Omental fat pad (tissue), 4 donors: ENCODE data around the gene PKN1. TPM values are rescaled to one million over a fixed set of nuclear protein-coding genes. Genes with fewer than 3 reads are reported as not detected.

Experiments used
- ATAC-seq: fragments of 150-250 bp; one replicate; pipeline ENCODE4 v1.9.1; 2016; ENCODE audit warnings: mild to moderate bottlenecking, moderate library complexity; ENCODE audit not compliant: low FRiP score
- DNase-seq: peaks from one replicate; pipeline ENCODE4 v3.0.0-alpha.2; 2019; ENCODE audit warnings: low spot score
- CTCF ChIP-seq, 3 donors: fragments of 450-650 bp; IDR thresholded peaks; one replicate each; pipeline ENCODE4 v1.5.1; 2016 to 2017; ENCODE audit warnings: antibody characterized with exemption in 3 of 3, mild to moderate bottlenecking in 3 of 3, moderate library complexity in 2 of 3
- total RNA-seq, 4 donors: library from RNA; depleted of rRNA; stranded (reverse); fragments of >200 nt; gene quantifications; one replicate each; pipeline ENCODE4 v1.1.0, GENCODE V29; 2016

The PKN1 gene
- total RNA-seq, 4 donors from 2014 or later, result 47.3 to 104 (median 85.0) TPM

GRCh38 chr19:14475251-14476073, 42.4 kb downstream of the PKN1 start, which contains the start of gene PTGER1:
TSS of gene PTGER1 (minus strand) at chr19:14475354. CDS start at chr19:14474320, 1,034 bp downstream.
- ATAC-seq, result no peak
- DNase-seq, result no peak
- no peak for TF ChIP-seq CTCF (IDR thresholded peaks at IDR 0.05)

DNA sequence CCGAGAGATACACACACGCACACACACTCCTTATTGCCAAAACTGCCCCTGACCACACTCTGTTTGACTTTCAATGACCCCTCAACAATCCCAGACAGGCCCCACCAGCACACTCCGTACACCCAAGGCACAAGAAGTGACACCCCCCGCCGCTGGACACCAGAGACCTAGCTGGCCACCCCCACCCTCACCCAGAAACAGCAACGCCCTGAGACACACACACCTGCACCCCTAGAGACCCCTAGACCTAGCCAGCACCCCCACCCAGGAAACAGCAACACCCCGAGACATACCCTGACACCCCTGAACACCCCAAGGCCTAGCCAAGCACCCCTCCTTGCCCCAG, 43.2 kb downstream of the PKN1 start:
- TF ChIP-seq CTCF (IDR thresholded peaks at IDR 0.05), result no peak
- DNase-seq (no peak), ATAC-seq (no peak)

- ATAC-seq (no peak), DNase-seq (no peak)
- TF ChIP-seq CTCF (IDR thresholded peaks at IDR 0.05), result no peak
Measured at GRCh38 chr19:14476673-14477401, 43.7 kb downstream of the PKN1 start.

DNA sequence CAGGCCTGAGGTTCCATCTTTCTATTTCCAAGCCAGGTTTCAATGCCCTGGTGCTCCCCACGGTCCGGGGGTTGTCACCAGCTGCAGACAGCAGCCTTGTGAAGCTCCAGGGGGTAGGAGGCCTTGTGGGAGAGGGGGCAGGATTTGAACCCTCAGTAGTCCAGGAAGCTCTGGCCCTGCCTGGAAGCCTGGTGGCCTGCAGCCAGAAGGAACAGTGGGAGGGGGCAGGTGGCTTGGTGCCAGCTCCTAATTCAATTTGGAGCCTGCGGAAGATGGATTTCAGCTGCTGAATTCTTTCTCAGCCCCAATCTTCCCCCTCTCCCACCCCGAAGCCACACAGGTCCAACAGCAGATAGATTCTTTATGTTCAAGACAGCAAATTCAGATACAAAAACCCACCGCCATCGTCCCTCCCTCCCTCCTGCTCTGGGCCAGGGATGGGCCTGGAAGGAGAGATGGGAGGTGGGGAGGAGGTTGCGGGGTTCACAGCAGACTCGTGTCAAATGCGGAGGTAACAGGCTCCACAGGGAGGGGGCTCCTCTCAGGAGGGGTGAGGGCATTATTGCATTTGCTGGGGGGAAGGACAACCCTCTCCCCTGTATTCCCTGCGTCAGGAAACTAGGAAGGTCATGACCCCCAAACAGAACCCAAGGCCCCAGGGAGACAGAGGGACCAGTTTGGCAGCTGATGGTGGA, 44.5 kb downstream of the PKN1 start:
- no peak for DNase-seq
- TF ChIP-seq CTCF (IDR thresholded peaks at IDR 0.05), result no peak

DNA sequence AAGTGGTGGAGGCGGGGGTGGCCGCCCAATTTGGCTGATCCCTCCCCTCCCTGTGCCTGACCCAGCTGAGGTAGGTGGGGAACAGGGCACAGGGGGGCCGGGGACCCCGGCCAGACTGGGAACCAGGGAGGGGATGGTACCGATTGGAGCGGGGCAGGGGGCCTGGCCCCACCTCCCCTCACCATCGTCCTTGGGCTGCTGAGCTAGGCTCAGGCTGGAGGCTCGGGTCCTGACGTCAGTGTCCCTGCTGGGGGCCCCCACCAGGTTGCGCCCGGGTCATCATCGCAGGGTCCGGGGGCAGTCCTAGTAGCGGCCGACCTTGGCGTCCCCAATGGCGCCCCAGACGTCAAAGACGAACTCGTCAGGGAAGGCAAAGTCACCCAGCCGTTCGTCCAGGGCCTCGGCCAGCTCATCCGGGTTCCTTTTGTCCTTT, 45.0 kb downstream of the PKN1 start:
- no peak for TF ChIP-seq CTCF (IDR thresholded peaks at IDR 0.05)
- no peak for DNase-seq
- ATAC-seq, result no peak

More for the DNA sequence above, 44.5 kb downstream of the PKN1 start:
- ATAC-seq, result no peak

GRCh38 chr19:14479309-14479974, 46.3 kb downstream of the PKN1 start:
- ATAC-seq, result no peak
- no peak for DNase-seq
- TF ChIP-seq CTCF (IDR thresholded peaks at IDR 0.05), result no peak
